ENCODE results near the gene TMTC2. TPM values are rescaled to one million over a fixed set of nuclear protein-coding genes. Genes with fewer than 3 reads are reported as not detected.
"Not testable (repeated sequence)": the region's sequence is repeated elsewhere in the genome, so short reads cannot be mapped to it uniquely, and the experiment has no call there.

The TMTC2 gene
- total RNA-seq, 1 donor from 2014 or later: 12.3 TPM

GRCh38 chr12:82758749-82759330, 72.1 kb downstream of the TMTC2 start:
- H3K36me3 Mint-ChIP-seq (ENCODE audit: low read depth): no peaks in the 10 kb centered on the region
- H3K9me3 Mint-ChIP-seq: no peaks in the 10 kb centered on the region
- H3K4me3 Mint-ChIP-seq: no peak overlapping the region
- peaks cover 19% of the 10 kb centered on the region for H3K4me1 Mint-ChIP-seq
- no peak for DNase-seq (ENCODE audit: low read depth, low spot score)
- no peak overlapping the region for H3K27ac Mint-ChIP-seq (ENCODE audit: unreplicated experiment)
- no peaks in the 10 kb centered on the region for H3K27me3 Mint-ChIP-seq (ENCODE audit: low read depth)
- TF ChIP-seq, protein P1, sequence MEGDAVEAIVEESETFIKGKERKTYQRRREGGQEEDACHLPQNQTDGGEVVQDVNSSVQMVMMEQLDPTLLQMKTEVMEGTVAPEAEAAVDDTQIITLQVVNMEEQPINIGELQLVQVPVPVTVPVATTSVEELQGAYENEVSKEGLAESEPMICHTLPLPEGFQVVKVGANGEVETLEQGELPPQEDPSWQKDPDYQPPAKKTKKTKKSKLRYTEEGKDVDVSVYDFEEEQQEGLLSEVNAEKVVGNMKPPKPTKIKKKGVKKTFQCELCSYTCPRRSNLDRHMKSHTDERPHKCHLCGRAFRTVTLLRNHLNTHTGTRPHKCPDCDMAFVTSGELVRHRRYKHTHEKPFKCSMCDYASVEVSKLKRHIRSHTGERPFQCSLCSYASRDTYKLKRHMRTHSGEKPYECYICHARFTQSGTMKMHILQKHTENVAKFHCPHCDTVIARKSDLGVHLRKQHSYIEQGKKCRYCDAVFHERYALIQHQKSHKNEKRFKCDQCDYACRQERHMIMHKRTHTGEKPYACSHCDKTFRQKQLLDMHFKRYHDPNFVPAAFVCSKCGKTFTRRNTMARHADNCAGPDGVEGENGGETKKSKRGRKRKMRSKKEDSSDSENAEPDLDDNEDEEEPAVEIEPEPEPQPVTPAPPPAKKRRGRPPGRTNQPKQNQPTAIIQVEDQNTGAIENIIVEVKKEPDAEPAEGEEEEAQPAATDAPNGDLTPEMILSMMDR (conservative IDR thresholded peaks at IDR 0.05): peak; percentile 22

GRCh38 chr12:82760423-82760822, 73.7 kb downstream of the TMTC2 start:
- DNase-seq (ENCODE audit: low read depth, low spot score): no peak

DNA sequence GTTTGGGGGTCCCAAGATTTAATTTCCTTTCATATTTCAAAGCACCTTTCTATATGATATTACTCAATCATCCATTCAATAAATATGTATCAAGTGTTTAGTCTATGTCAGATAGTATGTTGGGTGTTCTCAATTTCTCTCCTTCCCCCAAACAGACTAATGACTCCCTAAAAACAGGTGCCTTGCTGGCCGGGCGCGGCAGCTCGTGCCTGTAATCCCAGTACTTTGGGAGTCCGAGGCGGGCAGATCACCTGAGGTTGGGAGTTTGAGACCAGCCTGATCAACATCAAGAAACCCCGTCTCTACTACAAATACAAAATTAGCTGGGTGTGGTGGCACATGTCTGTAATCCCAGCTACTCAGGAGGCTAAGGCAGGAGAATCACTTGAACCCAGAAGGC, 78.5 kb downstream of the TMTC2 start:
- H3K4me3 Mint-ChIP-seq; H3K27me3 Mint-ChIP-seq (ENCODE audit: low read depth); DNase-seq (ENCODE audit: low read depth, low spot score); H3K9me3 Mint-ChIP-seq; H3K36me3 Mint-ChIP-seq (ENCODE audit: low read depth); H3K27ac Mint-ChIP-seq (ENCODE audit: unreplicated experiment): not testable (repeated sequence)
- peaks cover 14% of the 10 kb centered on the region for H3K4me1 Mint-ChIP-seq

More at GRCh38 chr12:82760423-82760822, 73.7 kb downstream of the TMTC2 start:
- no peak overlapping the region for H3K27ac Mint-ChIP-seq (ENCODE audit: unreplicated experiment)
- no peaks in the 10 kb centered on the region for H3K9me3 Mint-ChIP-seq
- peaks cover 21% of the 10 kb centered on the region for H3K4me1 Mint-ChIP-seq
- no peaks in the 10 kb centered on the region for H3K27me3 Mint-ChIP-seq (ENCODE audit: low read depth)
- H3K36me3 Mint-ChIP-seq (ENCODE audit: low read depth): no peaks in the 10 kb centered on the region
- H3K4me3 Mint-ChIP-seq: no peak overlapping the region
- TF ChIP-seq, protein P1 (conservative IDR thresholded peaks at IDR 0.05): no peak

DNA sequence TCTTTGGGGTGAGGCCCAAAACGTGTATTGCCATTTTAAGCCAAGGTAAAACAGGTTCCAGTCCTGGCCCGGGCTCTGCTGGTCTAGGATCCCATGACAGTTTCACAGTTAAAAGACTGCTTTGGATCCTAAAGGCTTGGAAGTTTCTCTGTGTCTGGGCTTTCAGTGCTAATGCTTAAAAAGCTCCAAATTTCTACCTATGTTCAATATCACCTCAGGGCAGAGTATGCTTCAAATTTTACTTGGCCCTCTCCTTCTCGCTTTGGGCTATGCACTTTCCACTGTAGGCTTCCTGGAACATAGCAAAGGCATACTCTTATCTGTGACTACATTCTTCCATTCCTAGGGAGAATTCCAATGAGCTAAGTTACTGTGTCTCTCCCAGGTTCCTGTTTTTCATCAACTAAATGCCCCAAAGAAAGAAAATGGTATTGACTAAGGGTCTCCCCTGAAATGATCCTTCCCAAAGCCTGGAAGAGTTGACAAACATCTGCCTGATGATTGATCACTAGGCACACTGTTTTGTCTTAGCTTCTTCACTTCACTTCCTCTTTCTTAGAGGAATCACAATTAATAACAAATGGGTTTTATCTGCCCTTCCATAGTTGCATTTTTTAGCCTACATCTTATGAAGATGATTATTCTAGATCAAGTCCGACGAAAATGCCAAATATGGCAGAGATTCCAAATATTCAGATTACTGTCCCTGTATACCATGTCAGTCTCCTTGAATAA, 79.4 kb downstream of the TMTC2 start:
- Mint-ChIP-seq H3K9me3 (peaks cover 2% of the 10 kb centered on the region), H3K27ac (ENCODE audit: unreplicated experiment) (no peak overlapping the region), H3K4me3 (no peak overlapping the region), H3K36me3 (ENCODE audit: low read depth) (peaks cover 4% of the 10 kb centered on the region), H3K4me1 (peaks cover 14% of the 10 kb centered on the region), H3K27me3 (ENCODE audit: low read depth) (no peaks in the 10 kb centered on the region)
- DNase-seq (ENCODE audit: low read depth, low spot score): no peak
- TF ChIP-seq, protein P1 (conservative IDR thresholded peaks at IDR 0.05): no peak

GRCh38 chr12:82774666-82775065, 88.0 kb downstream of the TMTC2 start:
- TF ChIP-seq, protein P1 (conservative IDR thresholded peaks at IDR 0.05): no peak
- Mint-ChIP-seq H3K4me1 (peaks cover 8% of the 10 kb centered on the region), H3K36me3 (ENCODE audit: low read depth) (no peaks in the 10 kb centered on the region), H3K27me3 (ENCODE audit: low read depth) (peaks cover 6% of the 10 kb centered on the region), H3K4me3 (no peak overlapping the region), H3K9me3 (no peaks in the 10 kb centered on the region), H3K27ac (ENCODE audit: unreplicated experiment) (no peak overlapping the region)
- no peak for DNase-seq (ENCODE audit: low read depth, low spot score)

- Mint-ChIP-seq H3K4me3 (peak overlapping the region; percentile 51), H3K27ac (ENCODE audit: unreplicated experiment) (peak overlapping the region; percentile 93), H3K36me3 (ENCODE audit: low read depth) (no peaks in the 10 kb centered on the region), H3K9me3 (no peaks in the 10 kb centered on the region), H3K4me1 (peaks cover 51% of the 10 kb centered on the region), H3K27me3 (ENCODE audit: low read depth) (peaks cover 18% of the 10 kb centered on the region)
- no peak for DNase-seq (ENCODE audit: low read depth, low spot score)
- TF ChIP-seq, protein P1 (conservative IDR thresholded peaks at IDR 0.05): no peak
These were observed 93.8 kb downstream of the TMTC2 start for GRCh38 chr12:82780517-82780916.

Measured in neural crest cell (in vitro differentiated cells).